GM21367 (cell line): ENCODE data around the gene PTCHD4.

ENCODE experiments used
- ATAC-seq: cut with Tn5 transposase; IDR thresholded peaks from one replicate; pipeline ENCODE4 v1.9.1; 2021; ENCODE audit not compliant: unreplicated experiment

The PTCHD4 gene

GRCh38 chr6:48100588-48100895 lies 10.5 kb downstream of the PTCHD4 start:
- ATAC-seq: no peak

GRCh38 chr6:48099713-48100587 lies 11.0 kb downstream of the PTCHD4 start:
- no peak for ATAC-seq

- ATAC-seq: no peak
These were observed 12.1 kb downstream of the PTCHD4 start for GRCh38 chr6:48098923-48099322.

GRCh38 chr6:48092550-48093217 lies 18.3 kb downstream of the PTCHD4 start:
- no peak for ATAC-seq

GRCh38 chr6:48090546-48090945 lies 20.5 kb downstream of the PTCHD4 start:
- no peak for ATAC-seq

DNA sequence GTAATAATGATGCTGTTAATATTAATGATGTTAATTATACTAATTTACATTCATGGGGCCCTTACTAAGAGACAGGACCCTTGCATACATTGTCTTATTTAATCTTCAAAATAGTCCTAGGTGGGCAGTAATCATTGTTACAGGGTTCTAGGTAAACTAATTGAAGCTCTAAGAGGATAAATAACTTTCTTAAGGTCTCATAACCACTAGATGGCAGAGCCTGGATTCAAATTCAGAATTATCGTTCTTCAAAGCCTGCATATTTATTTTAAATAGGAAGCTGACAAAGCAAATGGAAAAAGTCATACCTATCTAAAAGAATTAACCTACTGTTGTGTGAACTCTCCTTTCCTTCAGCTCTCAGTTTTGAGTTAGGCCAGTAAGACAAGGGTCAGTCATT lies 23.5 kb downstream of the PTCHD4 start:
- no peak for ATAC-seq

DNA sequence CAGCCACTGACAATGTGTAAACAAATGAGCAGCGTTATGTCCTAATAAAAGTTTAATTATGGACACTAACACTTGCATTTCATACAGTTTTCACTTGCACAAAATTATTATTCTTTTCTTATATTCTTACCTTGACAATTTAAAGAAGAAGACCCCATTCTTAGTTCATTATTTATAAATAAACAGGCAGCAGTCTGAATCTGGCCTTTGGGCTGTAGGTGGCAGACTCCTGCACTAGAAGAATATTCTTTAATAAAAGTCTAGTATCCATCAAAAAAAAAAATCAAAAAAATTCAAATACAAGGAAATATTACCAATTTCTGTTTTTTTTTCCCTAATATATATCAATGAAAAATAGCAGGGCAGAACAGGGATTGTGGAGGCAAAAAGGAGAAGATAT lies 24.8 kb downstream of the PTCHD4 start:
- ATAC-seq: no peak

DNA sequence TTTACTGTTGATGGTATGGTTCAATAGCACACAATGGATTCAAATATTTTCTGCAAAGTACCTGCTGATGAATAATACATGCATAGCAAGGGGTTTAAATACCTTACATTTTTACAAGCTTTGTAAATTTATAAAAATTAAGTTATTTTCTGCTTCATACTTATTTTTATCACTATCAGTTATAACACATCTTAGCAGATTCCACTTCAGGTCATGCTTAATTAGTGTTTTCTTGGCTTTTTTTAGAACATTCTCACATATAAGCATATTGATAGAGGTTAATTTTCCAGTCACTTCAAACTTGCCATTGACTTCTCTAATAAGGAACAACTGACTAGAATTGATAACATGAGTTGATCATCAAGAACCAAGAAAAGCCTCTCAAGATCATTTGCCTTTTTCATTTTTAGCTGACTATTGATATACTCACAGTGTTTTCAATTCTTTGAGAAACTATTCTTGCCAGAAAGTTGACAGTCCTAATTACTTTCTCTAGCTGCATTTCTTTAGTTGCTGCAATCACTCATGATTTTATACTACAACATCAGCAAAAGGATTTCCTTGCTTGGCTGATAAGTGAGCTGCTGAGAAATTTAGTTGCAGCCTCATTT lies 25.8 kb downstream of the PTCHD4 start:
- no peak for ATAC-seq

DNA sequence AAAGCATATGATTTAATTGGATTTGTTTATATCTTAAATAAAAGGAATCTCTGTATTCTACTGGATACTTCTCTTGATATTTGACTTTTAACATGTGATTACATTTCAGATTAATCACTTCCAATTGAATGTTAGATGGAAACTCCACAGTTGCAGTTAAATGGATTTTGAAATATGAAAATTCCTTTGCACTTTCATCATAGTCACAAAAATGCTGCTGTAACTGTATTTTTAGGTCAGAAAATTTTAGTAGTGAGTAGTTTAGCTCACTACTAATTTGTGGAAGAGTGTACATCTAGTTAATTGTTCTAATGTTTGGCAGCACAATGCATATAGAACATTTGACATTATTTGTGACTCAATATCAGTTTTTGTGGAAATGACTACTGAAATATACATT lies 26.8 kb downstream of the PTCHD4 start:
- ATAC-seq: no peak

GRCh38 chr6:48080227-48081009 lies 30.6 kb downstream of the PTCHD4 start:
- no peak for ATAC-seq

DNA sequence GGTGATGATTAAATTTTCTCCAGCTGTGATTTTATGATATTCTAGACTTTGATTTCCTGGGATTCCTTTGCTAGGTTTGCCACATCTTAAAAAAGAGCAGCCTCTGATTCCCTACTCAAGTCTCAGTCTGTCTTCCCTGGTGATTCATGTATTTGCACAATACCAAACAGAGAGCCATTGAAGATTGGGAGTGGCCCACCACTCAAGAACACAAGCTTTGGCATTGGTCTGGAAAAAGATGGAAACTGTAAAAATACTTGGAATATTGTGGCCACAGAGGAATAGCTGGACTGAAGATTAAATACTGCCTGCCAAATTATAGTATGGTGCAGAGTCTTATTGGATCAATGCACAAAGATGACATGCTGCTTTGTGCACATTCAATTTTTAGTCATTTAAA lies 32.9 kb downstream of the PTCHD4 start:
- no peak for ATAC-seq

DNA sequence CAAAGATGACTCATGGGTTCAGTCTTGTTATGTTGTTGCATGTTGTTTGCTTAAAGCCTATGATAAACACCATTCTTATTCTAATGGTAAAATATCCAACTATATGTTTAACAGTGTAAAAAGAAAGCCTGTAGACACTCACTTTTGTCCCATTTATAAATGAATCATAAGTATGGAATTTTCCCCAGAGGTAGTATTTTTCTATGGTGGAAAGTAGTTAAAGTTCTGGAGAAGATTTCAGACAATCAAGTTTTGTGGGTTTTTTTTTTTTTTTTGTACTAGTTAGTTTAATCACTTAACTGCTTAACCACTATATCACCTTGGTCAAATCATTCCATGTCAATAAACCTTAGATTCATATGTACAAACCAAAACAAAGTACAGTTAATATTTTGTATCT lies 35.8 kb downstream of the PTCHD4 start:
- ATAC-seq: no peak

DNA sequence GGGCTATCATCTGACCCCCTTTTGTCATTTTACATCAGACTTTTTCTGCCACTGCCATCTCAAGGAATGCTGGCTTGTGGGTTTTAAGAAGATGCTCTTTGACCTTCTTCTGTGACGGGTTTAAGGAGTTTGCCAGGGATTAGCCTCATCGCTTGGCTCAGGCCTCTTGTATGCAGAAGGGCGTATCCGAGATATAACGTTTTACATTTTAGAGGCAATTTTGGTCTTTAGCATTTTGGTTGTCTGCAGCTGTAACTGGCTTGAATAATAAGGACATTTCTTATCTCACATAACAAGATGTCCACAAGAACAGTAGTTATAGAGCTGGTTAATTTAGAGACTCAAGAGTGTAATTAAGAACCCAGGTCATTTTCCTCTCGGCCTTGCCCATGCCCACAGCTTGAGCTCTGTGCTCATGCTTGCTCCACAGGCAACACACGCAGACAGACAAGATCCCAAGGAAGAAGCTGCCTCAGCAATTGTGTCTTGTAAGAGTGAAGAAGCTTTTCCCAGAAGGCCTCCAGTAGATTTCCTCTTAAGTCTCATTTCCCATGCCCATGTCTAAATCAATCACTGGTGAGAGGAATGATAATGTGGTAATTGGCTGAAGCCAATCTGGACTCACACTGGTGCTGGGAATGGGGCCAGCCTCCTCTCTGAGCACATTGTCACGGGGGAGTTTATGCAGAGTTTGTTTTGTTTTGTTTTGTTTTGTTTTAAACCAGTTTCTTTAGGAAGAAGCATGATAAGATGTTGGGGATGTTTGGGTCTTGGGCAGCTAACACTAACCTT lies 36.8 kb downstream of the PTCHD4 start:
- no peak for ATAC-seq

GRCh38 chr6:48071833-48072232 lies 39.2 kb downstream of the PTCHD4 start:
- no peak for ATAC-seq

DNA sequence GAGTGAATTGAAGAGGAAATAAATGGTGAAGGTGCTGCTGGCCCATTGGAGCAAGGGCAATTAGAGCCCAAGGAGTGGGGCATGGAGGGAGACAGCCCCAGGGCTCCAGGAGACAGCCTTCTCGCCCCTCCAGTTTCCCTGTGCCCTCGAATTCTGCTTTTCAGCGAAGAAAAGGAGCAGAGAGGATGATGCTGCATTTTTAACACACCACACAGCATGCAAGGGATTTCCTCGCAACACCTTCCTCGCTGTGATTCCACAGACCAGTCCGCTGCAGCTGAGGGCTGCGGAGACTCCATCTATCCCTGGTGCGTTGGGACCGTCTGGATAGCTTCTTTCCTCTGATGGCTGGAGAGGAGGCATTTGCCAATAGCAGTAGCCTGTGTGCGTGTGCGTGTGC lies 41.7 kb downstream of the PTCHD4 start:
- ATAC-seq: no peak

- no peak for ATAC-seq
These were observed 42.4 kb downstream of the PTCHD4 start for GRCh38 chr6:48068278-48069251.

- ATAC-seq: no peak
These were observed 43.1 kb downstream of the PTCHD4 start for GRCh38 chr6:48067886-48068277.

GRCh38 chr6:48067148-48067712 lies 43.8 kb downstream of the PTCHD4 start:
- ATAC-seq: no peak
